IPS-18a (cell line): ENCODE results near the gene MFSD2B.
A peak's percentile ranks its signal among the peaks of the same experiment; 100 is the strongest.

ENCODE experiments used
- H3K27ac ChIP-seq: one replicate; pipeline ENCODE4 v1.5.1; 2013; ENCODE audit warnings: low read length
- H3K27me3 ChIP-seq: one replicate; pipeline ENCODE4 v1.6.1; 2013; ENCODE audit warnings: mild to moderate bottlenecking, low read length; ENCODE audit not compliant: control insufficient read depth, insufficient read depth
- H3K36me3 ChIP-seq: one replicate; pipeline ENCODE4 v1.6.1; 2013; ENCODE audit warnings: low read depth, low read length; ENCODE audit not compliant: control insufficient read depth
- H3K4me1 ChIP-seq: one replicate; pipeline ENCODE4 v1.6.1; 2013; ENCODE audit warnings: low read depth, low read length; ENCODE audit not compliant: control insufficient read depth
- H3K4me3 ChIP-seq: one replicate; pipeline ENCODE4 v1.5.1; 2013; ENCODE audit warnings: low read length
- H3K9ac ChIP-seq: one replicate; pipeline ENCODE4 v1.6.1; 2013; ENCODE audit warnings: mild to moderate bottlenecking, low read length, moderate library complexity
- H3K9me3 ChIP-seq: one replicate; pipeline ENCODE4 v1.6.1; 2013; ENCODE audit warnings: low read depth, low read length; ENCODE audit not compliant: control insufficient read depth

The MFSD2B gene

GRCh38 chr2:24046599-24046929, 36.7 kb downstream of the MFSD2B start:
- Histone ChIP-seq H3K4me1 (peaks cover 6% of the 10 kb centered on the region), H3K9ac (peak overlapping the region; percentile 46), H3K9me3 (no peaks in the 10 kb centered on the region), H3K36me3 (no peaks in the 10 kb centered on the region), H3K27ac (no peak overlapping the region), H3K27me3 (no peaks in the 10 kb centered on the region), H3K4me3 (peak overlapping the region; percentile 78)

GRCh38 chr2:24046930-24047702, 37.2 kb downstream of the MFSD2B start, which contains the start of gene WDCP:
Gene WDCP (minus strand): TSS chr2:24047391. CDS start chr2:24039494, 7,897 bp downstream.
- Histone ChIP-seq H3K4me1 (peaks cover 6% of the 10 kb centered on the region), H3K9me3 (no peaks in the 10 kb centered on the region), H3K36me3 (no peaks in the 10 kb centered on the region), H3K27ac (no peak within 1 kb of the TSS), H3K27me3 (no peaks in the 10 kb centered on the region), H3K9ac (peak within 1 kb of the TSS; percentile 46), H3K4me3 (peak within 1 kb of the TSS; percentile 78)

GRCh38 chr2:24047703-24048033, 37.8 kb downstream of the MFSD2B start:
- no peaks in the 10 kb centered on the region for H3K9me3 ChIP-seq
- H3K4me3 ChIP-seq = peak overlapping the region; percentile 78
- H3K9ac ChIP-seq = no peak overlapping the region
- H3K27ac ChIP-seq = no peak overlapping the region
- H3K36me3 ChIP-seq = no peaks in the 10 kb centered on the region
- H3K27me3 ChIP-seq = no peaks in the 10 kb centered on the region
- H3K4me1 ChIP-seq = peaks cover 6% of the 10 kb centered on the region

GRCh38 chr2:24048769-24049484, 39.0 kb downstream of the MFSD2B start:
- peak overlapping the region; percentile 77 for H3K4me3 ChIP-seq
- H3K27ac ChIP-seq = no peak overlapping the region
- no peaks in the 10 kb centered on the region for H3K27me3 ChIP-seq

GRCh38 chr2:24049485-24050021, 39.7 kb downstream of the MFSD2B start, which contains the start of gene FKBP1B:
Gene FKBP1B (plus strand): TSS chr2:24049741. CDS start chr2:24049850, 109 bp downstream.
- Histone ChIP-seq H3K4me3 (peak within 1 kb of the TSS; percentile 77), H3K4me1 (peaks cover 6% of the 10 kb centered on the region), H3K27me3 (no peaks in the 10 kb centered on the region), H3K9me3 (no peaks in the 10 kb centered on the region), H3K36me3 (peaks cover 3% of the 10 kb centered on the region), H3K27ac (no peak within 1 kb of the TSS), H3K9ac (peak within 1 kb of the TSS; percentile 51)

More at GRCh38 chr2:24048769-24049484, 39.0 kb downstream of the MFSD2B start:
- peaks cover 6% of the 10 kb centered on the region for H3K4me1 ChIP-seq
- no peaks in the 10 kb centered on the region for H3K36me3 ChIP-seq
- H3K9me3 ChIP-seq = no peaks in the 10 kb centered on the region
- no peak overlapping the region for H3K9ac ChIP-seq

- Histone ChIP-seq H3K27me3 (no peaks in the 10 kb centered on the region), H3K27ac (no peak overlapping the region), H3K9ac (peak overlapping the region; percentile 51), H3K36me3 (peaks cover 3% of the 10 kb centered on the region), H3K4me1 (peaks cover 6% of the 10 kb centered on the region), H3K9me3 (no peaks in the 10 kb centered on the region), H3K4me3 (peak overlapping the region; percentile 77)
Observed at GRCh38 chr2:24050041-24050979, 40.4 kb downstream of the MFSD2B start.

GRCh38 chr2:24051833-24052232, 41.9 kb downstream of the MFSD2B start:
- no peak overlapping the region for H3K4me3 ChIP-seq
- peaks cover 3% of the 10 kb centered on the region for H3K36me3 ChIP-seq
- no peak overlapping the region for H3K9ac ChIP-seq
- H3K27me3 ChIP-seq = no peaks in the 10 kb centered on the region
- no peak overlapping the region for H3K27ac ChIP-seq
- no peaks in the 10 kb centered on the region for H3K4me1 ChIP-seq
- H3K9me3 ChIP-seq = no peaks in the 10 kb centered on the region

- no peaks in the 10 kb centered on the region for H3K27me3 ChIP-seq
- H3K9me3 ChIP-seq = no peaks in the 10 kb centered on the region
- H3K9ac ChIP-seq = no peak overlapping the region
- H3K4me3 ChIP-seq = no peak overlapping the region
- no peaks in the 10 kb centered on the region for H3K4me1 ChIP-seq
- peaks cover 3% of the 10 kb centered on the region for H3K36me3 ChIP-seq
- no peak overlapping the region for H3K27ac ChIP-seq
Observed at GRCh38 chr2:24052951-24053350, 43.1 kb downstream of the MFSD2B start.

GRCh38 chr2:24054366-24055010, 44.6 kb downstream of the MFSD2B start:
- H3K9me3 ChIP-seq = no peaks in the 10 kb centered on the region
- H3K36me3 ChIP-seq = peaks cover 3% of the 10 kb centered on the region
- no peak overlapping the region for H3K27ac ChIP-seq
- H3K4me1 ChIP-seq = no peaks in the 10 kb centered on the region
- H3K4me3 ChIP-seq = no peak overlapping the region
- no peak overlapping the region for H3K9ac ChIP-seq
- H3K27me3 ChIP-seq = no peaks in the 10 kb centered on the region

- Histone ChIP-seq H3K9ac (no peak overlapping the region), H3K36me3 (peaks cover 3% of the 10 kb centered on the region), H3K4me1 (no peaks in the 10 kb centered on the region), H3K9me3 (no peaks in the 10 kb centered on the region), H3K4me3 (no peak overlapping the region), H3K27ac (no peak overlapping the region), H3K27me3 (no peaks in the 10 kb centered on the region)
Observed at GRCh38 chr2:24055750-24056149, 45.9 kb downstream of the MFSD2B start.
